CD4-positive, CD25-positive, alpha-beta regulatory T cell (primary cell): ENCODE measurements around the gene CNNM3. TPM values are rescaled to one million over a fixed set of nuclear protein-coding genes. Genes with fewer than 3 reads are reported as not detected.
"Not testable (repeated sequence)": the region's sequence is repeated elsewhere in the genome, so short reads cannot be mapped to it uniquely, and the experiment has no call there.

ENCODE experiments used
- ATAC-seq, 2 donors: fragments of 150-1000 bp; cut with Tn5 transposase; one replicate each; pipeline ENCODE4 v1.10.0; 2021; ENCODE audit warnings: low read depth in 2 of 2, moderate number of reproducible peaks in 2 of 2, moderate library complexity in 1 of 2
- DNase-seq, 3 donors: peaks; one replicate each; pipeline versions ENCODE4 v3.0.0 to v3.0.0-alpha.2; 2012 to 2022; ENCODE audit warnings: mixed read lengths in 1 of 3
- H3K27ac ChIP-seq: one replicate; pipeline ENCODE4 v1.7.0; 2013; ENCODE audit warnings: mild to moderate bottlenecking, low read length; ENCODE audit not compliant: insufficient read depth, poor library complexity, severe bottlenecking
- H3K27me3 ChIP-seq: one replicate; pipeline ENCODE4 v1.7.0; 2013; ENCODE audit warnings: low read length; ENCODE audit not compliant: control insufficient read depth, insufficient read depth
- H3K36me3 ChIP-seq: one replicate; pipeline ENCODE4 v1.7.0; 2013; ENCODE audit warnings: mild to moderate bottlenecking, low read length, moderate library complexity; ENCODE audit not compliant: control insufficient read depth, insufficient read depth
- H3K4me1 ChIP-seq: 2 replicates; pipeline ENCODE4 v1.7.0; 2013; ENCODE audit warnings: mild to moderate bottlenecking, low read length; ENCODE audit not compliant: insufficient read depth, control insufficient read depth, poor library complexity, severe bottlenecking
- H3K4me3 ChIP-seq: one replicate; pipeline ENCODE4 v1.7.0; 2013; ENCODE audit warnings: low read depth, mild to moderate bottlenecking, low read length, moderate library complexity
- H3K9me3 ChIP-seq, 2 experiments: 1 replicate in 1 of 2; 2 replicates in 1 of 2; pipeline ENCODE4 v1.7.0; 2013; ENCODE audit warnings: low read length in 2 of 2, mild to moderate bottlenecking in 1 of 2, moderate library complexity in 1 of 2; ENCODE audit not compliant: control insufficient read depth in 2 of 2
- H3K27ac Mint-ChIP-seq, 3 donors: one replicate each; pipeline ENCODE4 v1.8.0; 2020 to 2022; ENCODE audit warnings: mild to moderate bottlenecking in 3 of 3, mixed read lengths in 3 of 3, moderate library complexity in 2 of 3
- H3K27me3 Mint-ChIP-seq: one replicate; pipeline ENCODE4 v1.8.0; 2022; ENCODE audit warnings: mild to moderate bottlenecking, mixed read lengths
- H3K36me3 Mint-ChIP-seq: one replicate; pipeline ENCODE4 v1.8.0; 2020; ENCODE audit warnings: mixed read lengths
- H3K4me1 Mint-ChIP-seq, 4 donors: one replicate each; pipeline ENCODE4 v1.8.0; 2020 to 2022; ENCODE audit warnings: mixed read lengths in 4 of 4, mild to moderate bottlenecking in 1 of 4
- H3K4me3 Mint-ChIP-seq, 4 donors: one replicate each; pipeline ENCODE4 v1.8.0; 2020 to 2022; ENCODE audit warnings: mild to moderate bottlenecking in 4 of 4, mixed read lengths in 4 of 4, moderate library complexity in 3 of 4
- H3K9me3 Mint-ChIP-seq, 7 donors: one replicate each; pipeline ENCODE4 v1.8.0; 2020 to 2022; ENCODE audit warnings: mixed read lengths in 7 of 7, mild to moderate bottlenecking in 3 of 7, moderate library complexity in 2 of 7
- polyA plus RNA-seq, 4 donors: library from polyadenylated mRNA; unstranded; fragments of 300-500 nt; fragmentation: Illumina TruSeq; gene quantifications; one replicate each; pipeline ENCODE4 v1.2.3, GENCODE V29; 2021
- total RNA-seq: library from RNA; stranded (reverse); gene quantifications from one replicate; pipeline ENCODE4 v1.2.3, GENCODE V29; 2022

CNNM3 gene
- total and polyA plus RNA-seq, 5 donors from 2014 or later, result 4.9 to 33.1 (median 10.3) TPM

GRCh38 chr2:96860065-96861029, 44.3 kb downstream of the CNNM3 start:
- no peak overlapping the region for H3K27ac ChIP-seq
- peaks cover 8% of the 10 kb centered on the region for H3K36me3 Mint-ChIP-seq
- H3K36me3 ChIP-seq, result peaks cover 23% of the 10 kb centered on the region
- peaks cover 11 to 43% (median 21%) of the 10 kb centered on the region in 4 donors for H3K4me1 Mint-ChIP-seq
- peaks cover 0 to 1% (median 0%) of the 10 kb centered on the region in 7 donors for H3K9me3 Mint-ChIP-seq
- H3K4me1 ChIP-seq, result peaks cover 37% of the 10 kb centered on the region
- H3K27ac Mint-ChIP-seq, result peak overlapping the region; percentile 37 to 86 (median 80)
- H3K27me3 Mint-ChIP-seq, result no peaks in the 10 kb centered on the region
- DNase-seq, result peak in 1 of 3 donors; percentile 40
- no peaks in the 10 kb centered on the region for H3K27me3 ChIP-seq
- H3K9me3 ChIP-seq, result no peaks in the 10 kb centered on the region
- H3K4me3 Mint-ChIP-seq, result peak overlapping the region; percentile 46 to 99 (median 70)
- ATAC-seq, result no peak
- no peak overlapping the region for H3K4me3 ChIP-seq

- H3K4me1 ChIP-seq, result peaks cover 35% of the 10 kb centered on the region
Measured at GRCh38 chr2:96861074-96861473, 45.0 kb downstream of the CNNM3 start.

GRCh38 chr2:96863056-96863455, 47.0 kb downstream of the CNNM3 start:
- H3K36me3 Mint-ChIP-seq, H3K9me3 Mint-ChIP-seq, ATAC-seq, H3K9me3 ChIP-seq, H3K27ac ChIP-seq, DNase-seq, H3K4me3 ChIP-seq, H3K27me3 ChIP-seq: not testable (repeated sequence)
- peaks cover 12% of the 10 kb centered on the region for H3K27me3 Mint-ChIP-seq
- H3K4me1 Mint-ChIP-seq, result peaks cover 0 to 46% (median 19%) of the 10 kb centered on the region in 4 donors
- H3K4me1 ChIP-seq, result peaks cover 29% of the 10 kb centered on the region
- peak overlapping the region in 2 of 3 donors; percentile 36 to 39 for H3K27ac Mint-ChIP-seq
- H3K36me3 ChIP-seq, result peaks cover 23% of the 10 kb centered on the region
- peak overlapping the region in 1 of 4 donors; percentile 27 for H3K4me3 Mint-ChIP-seq

More at GRCh38 chr2:96861074-96861473, 45.0 kb downstream of the CNNM3 start:
- H3K4me3 Mint-ChIP-seq, result peak overlapping the region in 1 of 4 donors; percentile 59
- Histone ChIP-seq H3K36me3 (peaks cover 23% of the 10 kb centered on the region), H3K9me3 (no peaks in the 10 kb centered on the region), H3K4me3 (no peak overlapping the region), H3K27ac (no peak overlapping the region), H3K27me3 (no peaks in the 10 kb centered on the region)
- H3K27ac Mint-ChIP-seq, result no peak overlapping the region
- H3K36me3 Mint-ChIP-seq, result peaks cover 8% of the 10 kb centered on the region
- no peak for ATAC-seq
- H3K27me3 Mint-ChIP-seq, result no peaks in the 10 kb centered on the region
- H3K4me1 Mint-ChIP-seq, result peaks cover 11 to 42% (median 20%) of the 10 kb centered on the region in 4 donors
- DNase-seq, result no peak
- peaks cover 0 to 1% (median 0%) of the 10 kb centered on the region in 7 donors for H3K9me3 Mint-ChIP-seq

GRCh38 chr2:96863575-96864342, 47.7 kb downstream of the CNNM3 start:
- Mint-ChIP-seq H3K4me1 (peaks cover 0 to 47% (median 19%) of the 10 kb centered on the region in 4 donors), H3K27me3 (peaks cover 15% of the 10 kb centered on the region), H3K36me3 (peaks cover 8% of the 10 kb centered on the region), H3K9me3 (peaks cover 0 to 1% (median 0%) of the 10 kb centered on the region in 7 donors), H3K4me3 (peak overlapping the region in 1 of 4 donors; percentile 27), H3K27ac (peak overlapping the region in 1 of 3 donors; percentile 39)
- Histone ChIP-seq H3K9me3 (no peaks in the 10 kb centered on the region), H3K27ac (no peak overlapping the region), H3K36me3 (peaks cover 23% of the 10 kb centered on the region), H3K27me3 (no peaks in the 10 kb centered on the region), H3K4me3 (no peak overlapping the region), H3K4me1 (peaks cover 31% of the 10 kb centered on the region)
- DNase-seq (no peak), ATAC-seq (no peak)

- no peaks in the 10 kb centered on the region for H3K9me3 ChIP-seq
- DNase-seq (no peak), ATAC-seq (no peak)
- H3K4me1 ChIP-seq, result peaks cover 28% of the 10 kb centered on the region
- Mint-ChIP-seq H3K4me3 (no peak overlapping the region), H3K27me3 (peaks cover 15% of the 10 kb centered on the region), H3K36me3 (peaks cover 8% of the 10 kb centered on the region), H3K27ac (no peak overlapping the region), H3K4me1 (peaks cover 0 to 40% (median 17%) of the 10 kb centered on the region in 4 donors), H3K9me3 (peaks cover 0 to 1% (median 0%) of the 10 kb centered on the region in 7 donors)
- H3K27ac ChIP-seq, result no peak overlapping the region
- H3K27me3 ChIP-seq, result no peaks in the 10 kb centered on the region
- H3K36me3 ChIP-seq, result peaks cover 23% of the 10 kb centered on the region
- H3K4me3 ChIP-seq, result no peak overlapping the region
Measured at GRCh38 chr2:96864343-96865091, 48.4 kb downstream of the CNNM3 start.

GRCh38 chr2:96865654-96866053, 49.6 kb downstream of the CNNM3 start:
- H3K9me3 ChIP-seq, result no peaks in the 10 kb centered on the region
- Mint-ChIP-seq H3K36me3 (peaks cover 8% of the 10 kb centered on the region), H3K4me3 (peak overlapping the region in 3 of 4 donors; percentile 48 to 91 (median 61)), H3K4me1 (peaks cover 3 to 33% (median 12%) of the 10 kb centered on the region in 4 donors), H3K9me3 (peaks cover 0 to 1% (median 0%) of the 10 kb centered on the region in 7 donors), H3K27me3 (peaks cover 18% of the 10 kb centered on the region), H3K27ac (peak overlapping the region in 1 of 3 donors; percentile 59)
- H3K36me3 ChIP-seq, result peaks cover 23% of the 10 kb centered on the region
- no peak for DNase-seq
- no peak for ATAC-seq
- H3K27ac ChIP-seq, result no peak overlapping the region
- no peak overlapping the region for H3K4me3 ChIP-seq
- H3K27me3 ChIP-seq, result no peaks in the 10 kb centered on the region
- H3K4me1 ChIP-seq, result peaks cover 25% of the 10 kb centered on the region

- peaks cover 23% of the 10 kb centered on the region for H3K36me3 ChIP-seq
- Mint-ChIP-seq H3K27ac (no peak overlapping the region), H3K4me3 (peak overlapping the region in 2 of 4 donors; percentile 61 to 91), H3K27me3 (peaks cover 23% of the 10 kb centered on the region), H3K36me3 (peaks cover 8% of the 10 kb centered on the region), H3K9me3 (peaks cover 0 to 1% (median 0%) of the 10 kb centered on the region in 7 donors), H3K4me1 (peaks cover 6 to 38% (median 16%) of the 10 kb centered on the region in 4 donors)
- H3K4me1 ChIP-seq, result peaks cover 29% of the 10 kb centered on the region
- no peaks in the 10 kb centered on the region for H3K27me3 ChIP-seq
- H3K9me3 ChIP-seq, result no peaks in the 10 kb centered on the region
- no peak overlapping the region for H3K27ac ChIP-seq
- DNase-seq (no peak), ATAC-seq (no peak)
- H3K4me3 ChIP-seq, result no peak overlapping the region
Measured at GRCh38 chr2:96866149-96866548, 50.1 kb downstream of the CNNM3 start.
